Bronchial epithelial cell (primary cell): ENCODE data around the gene TNFSF4. TPM values are rescaled to one million over a fixed set of nuclear protein-coding genes. Genes with fewer than 3 reads are reported as not detected.
"Not testable (repeated sequence)": the region's sequence is repeated elsewhere in the genome, so short reads cannot be mapped to it uniquely, and the experiment has no call there.

Experiments used
- DNase-seq: peaks from one replicate; pipeline ENCODE4 v3.0.0-alpha.2; 2010; ENCODE audit warnings: low read depth
- FAIRE-seq: peaks from 2 replicates; lab custom pipeline; 2011; peaks lifted over from hg19 to GRCh38; lab: Jason Lieb, UNC
- H3K27me3 ChIP-seq: 2 replicates; pipeline ENCODE4 v1.5.1; 2011; ENCODE audit warnings: low read length; ENCODE audit not compliant: control insufficient read depth, insufficient read depth
- H3K36me3 ChIP-seq: 2 replicates; pipeline ENCODE4 v1.5.1; 2011; ENCODE audit warnings: low read length; ENCODE audit not compliant: control insufficient read depth, insufficient read depth
- H3K4me3 ChIP-seq: 2 replicates; pipeline ENCODE4 v1.5.1; 2011; ENCODE audit warnings: mild to moderate bottlenecking, low read depth, low read length, control low read depth
- total RNA-seq: library from RNA; depleted of rRNA; stranded (reverse); fragments of >200 nt; gene quantifications from 2 replicates; pipeline ENCODE4 v1.2.1, GENCODE V29; 2014
- TF ChIP-seq, protein P1 (sequence below): IDR thresholded peaks from 2 replicates; pipeline ENCODE4 v1.5.1; 2011; ENCODE audit warnings: mild to moderate bottlenecking, moderate library complexity, low read length, control low read depth, inconsistent platforms; ENCODE audit not compliant: insufficient read depth, severe bottlenecking

Gene TNFSF4
- total RNA-seq, 1 donor from 2014 or later, result under 0.01 TPM

DNA sequence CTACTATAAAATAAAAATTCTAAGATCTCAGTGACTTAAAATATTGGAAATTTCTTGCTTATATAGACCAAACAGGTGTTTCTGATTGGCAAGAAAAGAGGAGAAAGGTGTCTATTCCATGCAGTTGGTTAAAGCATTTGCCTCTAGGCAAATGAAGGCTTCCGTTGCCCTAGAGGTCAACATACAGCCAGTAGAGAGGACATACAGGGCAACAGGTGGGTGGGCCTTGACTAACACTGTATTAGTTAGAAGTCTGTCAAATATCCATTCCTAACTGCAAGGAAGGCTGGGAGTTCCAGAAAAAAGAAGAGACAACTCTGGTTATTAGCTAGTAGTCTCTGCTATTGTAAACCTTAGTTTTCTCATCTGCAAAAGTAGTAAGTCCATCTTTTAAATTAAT lies 43.0 kb downstream of the TNFSF4 start:
- TF ChIP-seq, protein P1, sequence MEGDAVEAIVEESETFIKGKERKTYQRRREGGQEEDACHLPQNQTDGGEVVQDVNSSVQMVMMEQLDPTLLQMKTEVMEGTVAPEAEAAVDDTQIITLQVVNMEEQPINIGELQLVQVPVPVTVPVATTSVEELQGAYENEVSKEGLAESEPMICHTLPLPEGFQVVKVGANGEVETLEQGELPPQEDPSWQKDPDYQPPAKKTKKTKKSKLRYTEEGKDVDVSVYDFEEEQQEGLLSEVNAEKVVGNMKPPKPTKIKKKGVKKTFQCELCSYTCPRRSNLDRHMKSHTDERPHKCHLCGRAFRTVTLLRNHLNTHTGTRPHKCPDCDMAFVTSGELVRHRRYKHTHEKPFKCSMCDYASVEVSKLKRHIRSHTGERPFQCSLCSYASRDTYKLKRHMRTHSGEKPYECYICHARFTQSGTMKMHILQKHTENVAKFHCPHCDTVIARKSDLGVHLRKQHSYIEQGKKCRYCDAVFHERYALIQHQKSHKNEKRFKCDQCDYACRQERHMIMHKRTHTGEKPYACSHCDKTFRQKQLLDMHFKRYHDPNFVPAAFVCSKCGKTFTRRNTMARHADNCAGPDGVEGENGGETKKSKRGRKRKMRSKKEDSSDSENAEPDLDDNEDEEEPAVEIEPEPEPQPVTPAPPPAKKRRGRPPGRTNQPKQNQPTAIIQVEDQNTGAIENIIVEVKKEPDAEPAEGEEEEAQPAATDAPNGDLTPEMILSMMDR, result no peak
- Histone ChIP-seq H3K4me3 (no peak overlapping the region), H3K27me3 (no peaks in the 10 kb centered on the region), H3K36me3 (no peaks in the 10 kb centered on the region)
- FAIRE-seq (no peak), DNase-seq (no peak)

DNA sequence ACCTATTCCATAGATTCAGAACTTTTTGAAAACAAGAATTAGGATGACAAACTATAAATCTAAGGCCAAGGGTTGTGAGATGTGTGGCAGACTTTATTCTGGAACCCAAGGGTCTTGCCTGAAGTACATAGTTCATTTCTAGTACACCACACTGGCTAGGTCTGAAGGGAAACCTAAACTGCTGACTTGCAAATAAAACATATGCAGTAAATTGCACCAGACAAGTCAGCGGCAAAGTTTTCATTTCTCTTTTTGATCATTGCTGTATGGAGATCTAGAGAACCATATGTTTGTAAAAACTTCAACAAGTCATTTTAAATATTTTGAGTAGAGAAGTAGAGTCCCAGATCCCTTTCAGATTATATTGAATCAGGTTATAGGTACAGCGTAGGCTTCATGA lies 43.9 kb downstream of the TNFSF4 start:
- H3K27me3 ChIP-seq, result no peaks in the 10 kb centered on the region
- DNase-seq, result no peak
- no peaks in the 10 kb centered on the region for H3K36me3 ChIP-seq
- no peak for FAIRE-seq
- TF ChIP-seq, protein P1, result no peak
- H3K4me3 ChIP-seq, result no peak overlapping the region

DNA sequence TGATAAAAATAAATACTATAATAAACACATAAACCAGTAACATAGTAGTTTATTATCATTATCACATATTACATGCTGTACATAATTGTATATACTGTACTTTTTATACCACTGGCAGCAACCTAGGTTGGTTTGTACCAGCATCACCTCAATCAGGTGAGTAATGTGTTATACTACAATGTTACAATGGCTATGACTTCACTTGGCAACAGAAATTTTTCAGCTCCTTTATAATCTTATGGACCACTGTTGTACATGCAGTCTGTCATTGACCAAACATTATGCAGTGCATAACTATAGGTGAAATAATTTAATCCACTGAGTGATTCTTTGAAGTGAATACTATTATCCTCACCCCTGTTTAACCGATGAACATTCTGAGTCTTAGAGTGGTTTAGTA lies 44.5 kb downstream of the TNFSF4 start:
- H3K4me3 ChIP-seq, result no peak overlapping the region
- no peaks in the 10 kb centered on the region for H3K36me3 ChIP-seq
- TF ChIP-seq, protein P1, result no peak
- no peaks in the 10 kb centered on the region for H3K27me3 ChIP-seq
- DNase-seq, result peak; percentile 55
- no peak for FAIRE-seq

DNA sequence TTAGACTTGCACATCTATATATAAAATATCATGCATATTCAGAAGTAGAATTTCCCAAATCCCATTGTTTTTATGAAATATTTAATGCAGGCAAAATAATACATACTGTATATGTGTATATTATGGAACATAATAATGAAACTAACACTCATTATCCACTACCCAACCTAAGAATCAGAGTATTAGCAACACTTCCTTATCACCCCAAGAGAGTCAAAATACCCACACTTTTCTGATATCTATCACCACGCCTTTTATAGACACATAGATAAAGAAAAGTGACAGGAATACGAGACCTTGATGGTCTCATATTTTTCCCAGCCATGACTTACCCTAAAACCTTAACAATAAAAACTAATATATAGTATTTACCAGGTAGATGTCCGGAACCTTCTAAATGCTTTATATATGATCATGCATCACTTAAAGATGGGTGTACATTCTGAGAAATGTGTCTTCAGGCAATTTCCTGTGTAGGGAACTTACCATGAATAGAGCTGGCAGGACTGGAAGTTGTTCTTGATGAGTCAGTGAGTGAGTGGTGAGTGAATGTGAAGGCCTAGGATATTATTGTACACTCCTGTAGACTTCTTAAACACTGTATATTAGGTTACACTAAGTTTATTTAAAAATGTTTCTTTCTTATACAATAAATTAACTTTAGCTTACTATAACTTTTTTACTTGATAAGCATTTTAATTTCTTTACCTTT lies 45.5 kb downstream of the TNFSF4 start:
- FAIRE-seq (no peak), DNase-seq (peak; percentile 97)
- Histone ChIP-seq H3K27me3 (no peaks in the 10 kb centered on the region), H3K4me3 (no peak overlapping the region), H3K36me3 (no peaks in the 10 kb centered on the region)
- TF ChIP-seq, protein P1, result no peak

DNA sequence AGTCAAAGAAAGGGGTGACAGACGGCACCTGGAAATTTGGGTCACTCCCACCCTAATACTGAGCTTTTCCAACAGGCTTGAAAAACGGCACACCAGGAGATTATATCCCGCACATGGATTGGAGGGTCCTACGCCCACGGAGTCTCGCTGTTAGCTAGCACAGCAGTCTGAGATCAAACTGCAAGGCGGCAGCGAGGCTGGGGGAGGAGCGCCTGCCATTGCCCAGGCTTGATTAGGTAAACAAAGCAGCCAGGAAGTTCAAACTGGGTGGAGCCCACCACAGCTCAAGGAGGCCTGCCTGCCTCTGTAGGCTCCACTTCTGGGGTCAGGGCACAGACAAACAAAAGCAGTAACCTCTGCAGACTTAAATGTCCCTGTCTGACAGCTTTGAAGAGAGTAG lies 53.2 kb downstream of the TNFSF4 start:
- not testable (repeated sequence) for DNase-seq, FAIRE-seq, H3K27me3 ChIP-seq, H3K4me3 ChIP-seq, H3K36me3 ChIP-seq

DNA sequence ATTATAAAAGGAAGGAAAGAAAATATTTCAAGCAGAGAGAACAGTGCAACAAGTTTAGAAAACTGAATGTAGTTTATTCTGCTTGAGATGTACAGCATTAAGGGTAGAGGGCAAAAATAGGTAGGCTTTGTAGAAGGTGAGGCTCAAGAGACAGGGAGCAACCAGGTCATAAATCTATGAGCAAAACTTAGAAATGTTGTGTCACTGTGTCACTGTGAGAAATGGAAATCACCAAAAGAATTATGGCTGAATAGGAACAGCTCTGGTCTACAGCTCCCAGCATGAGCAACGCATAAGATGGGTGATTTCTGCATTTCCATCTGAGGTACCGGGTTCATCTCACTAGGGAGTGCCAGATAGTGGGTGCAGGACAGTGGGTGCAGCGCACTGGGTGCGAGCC lies 53.6 kb downstream of the TNFSF4 start:
- no peak for DNase-seq
- FAIRE-seq, result no peak
- Histone ChIP-seq H3K27me3 (no peaks in the 10 kb centered on the region), H3K36me3 (no peaks in the 10 kb centered on the region), H3K4me3 (no peak overlapping the region)
- TF ChIP-seq, protein P1, result no peak
